ENCODE measurements around the gene ADGRA3.

Gene ADGRA3

GRCh38 chr4:22485737-22486136 is 30.1 kb downstream of the ADGRA3 start:
- DNase-seq (ENCODE audit: extremely low read depth, low read depth), result peak; percentile 41
- no peak for TF ChIP-seq CTCF (IDR thresholded peaks at IDR 0.05; ENCODE audit: low read depth, low read length, missing control alignments)
- no peak overlapping the region for H3K4me3 ChIP-seq (replicated peaks; ENCODE audit: low read depth, low read length)

DNA sequence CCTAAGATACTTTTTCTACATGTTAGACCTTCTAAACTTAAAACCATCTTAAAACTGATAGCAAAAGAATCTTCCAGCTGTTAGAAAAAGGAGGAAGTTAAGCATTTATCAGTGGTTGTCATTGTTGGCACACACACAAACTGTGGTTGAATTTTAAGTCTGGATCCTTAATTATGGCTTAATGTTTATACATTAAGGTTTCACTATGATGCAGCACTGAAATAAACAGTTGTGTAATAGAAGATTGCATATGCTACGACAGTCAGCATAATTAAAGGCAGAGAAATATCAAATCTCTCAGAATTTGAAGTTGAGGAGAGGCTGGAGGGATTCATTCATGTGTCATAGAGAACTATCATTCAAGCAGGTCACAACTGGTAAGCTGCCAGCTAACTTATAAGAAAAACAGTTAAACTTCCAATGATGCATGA is 32.3 kb downstream of the ADGRA3 start:
- DNase-seq (ENCODE audit: extremely low read depth, low read depth), result no peak
- H3K4me3 ChIP-seq (replicated peaks; ENCODE audit: low read depth, low read length), result no peak overlapping the region
- TF ChIP-seq CTCF (IDR thresholded peaks at IDR 0.05; ENCODE audit: low read depth, low read length, missing control alignments), result no peak

GRCh38 chr4:22482250-22483127 is 33.4 kb downstream of the ADGRA3 start:
- no peak overlapping the region for H3K4me3 ChIP-seq (replicated peaks; ENCODE audit: low read depth, low read length)
- TF ChIP-seq CTCF (IDR thresholded peaks at IDR 0.05; ENCODE audit: low read depth, low read length, missing control alignments), result no peak
- no peak for DNase-seq (ENCODE audit: extremely low read depth, low read depth)

DNA sequence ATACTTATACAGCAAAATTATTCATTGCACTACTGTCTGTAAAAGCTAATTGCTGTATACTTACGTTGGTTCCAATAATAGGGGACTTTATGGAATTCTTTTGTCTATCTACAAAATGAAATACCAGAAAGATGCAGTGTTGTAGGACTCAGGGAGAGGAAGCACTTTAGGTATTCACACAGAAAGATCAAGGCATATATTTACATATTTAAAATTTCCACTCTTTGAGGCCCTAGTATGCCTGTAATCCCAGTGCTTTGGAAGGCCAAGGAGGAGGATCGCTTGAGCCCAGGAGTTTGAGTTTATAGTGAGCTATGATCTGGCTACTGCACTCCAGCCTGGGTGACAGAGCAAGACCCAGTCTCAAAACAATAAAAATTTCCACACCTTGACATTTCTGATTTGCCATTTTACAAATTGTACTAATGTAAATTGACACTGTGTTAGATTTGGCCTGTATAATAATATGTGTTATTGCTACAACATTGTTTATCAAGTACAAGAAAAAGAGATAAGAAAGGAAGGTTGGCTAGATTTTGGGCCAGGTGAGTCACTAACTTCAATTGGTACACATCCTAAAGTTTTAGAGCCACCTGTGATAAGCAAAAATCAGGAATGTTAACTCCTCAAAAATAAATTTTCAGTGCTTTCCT is 35.1 kb downstream of the ADGRA3 start:
- DNase-seq (ENCODE audit: extremely low read depth, low read depth), result no peak
- no peak overlapping the region for H3K4me3 ChIP-seq (replicated peaks; ENCODE audit: low read depth, low read length)
- TF ChIP-seq CTCF (IDR thresholded peaks at IDR 0.05; ENCODE audit: low read depth, low read length, missing control alignments), result no peak

DNA sequence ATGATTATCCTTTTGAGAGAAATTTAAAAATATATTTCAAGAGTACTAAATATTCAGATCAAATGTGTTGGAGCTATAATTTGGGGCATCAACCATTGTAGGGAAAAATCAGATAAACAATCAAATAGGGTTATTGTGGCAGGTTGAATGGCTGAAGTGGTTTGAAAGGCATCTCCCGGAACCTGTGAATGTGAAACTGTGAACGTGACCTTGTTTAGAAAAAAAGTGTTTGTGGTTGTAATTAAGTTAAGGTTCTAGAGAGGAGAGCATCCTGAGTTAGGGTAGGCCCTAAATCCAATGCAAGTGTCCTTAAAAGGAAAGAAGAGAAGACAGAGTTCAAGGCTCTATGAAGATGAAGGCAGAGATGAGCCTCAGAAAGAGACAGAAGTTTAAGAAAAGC is 37.4 kb downstream of the ADGRA3 start:
- no peak for TF ChIP-seq CTCF (IDR thresholded peaks at IDR 0.05; ENCODE audit: low read depth, low read length, missing control alignments)
- no peak overlapping the region for H3K4me3 ChIP-seq (replicated peaks; ENCODE audit: low read depth, low read length)
- DNase-seq (ENCODE audit: extremely low read depth, low read depth), result no peak

- H3K4me3 ChIP-seq (replicated peaks; ENCODE audit: low read depth, low read length), result no peak overlapping the region
- TF ChIP-seq CTCF (IDR thresholded peaks at IDR 0.05; ENCODE audit: low read depth, low read length, missing control alignments), result no peak
- DNase-seq (ENCODE audit: extremely low read depth, low read depth), result no peak
These were observed 38.1 kb downstream of the ADGRA3 start for GRCh38 chr4:22477813-22478182.

All from HFF-Myc (cell line).